Renal cortex interstitium (tissue), 11 donors: ENCODE measurements around the gene VEPH1. TPM values are rescaled to one million over a fixed set of nuclear protein-coding genes. Genes with fewer than 3 reads are reported as not detected.

Experiments
- DNase-seq, 11 donors: peaks; one replicate each; pipeline ENCODE4 v3.0.0-alpha.2; 2013; ENCODE audit warnings: low read depth in 9 of 11, low spot score in 4 of 11; ENCODE audit errors: extremely low read depth in 1 of 11
- polyA plus RNA-seq, 3 donors: library from polyadenylated mRNA; unstranded; fragments of 120-200 nt; gene quantifications; one replicate each; pipeline ENCODE4 v1.2.1, GENCODE V29; 2013; ENCODE audit not compliant: insufficient read length in 3 of 3

Gene VEPH1
- polyA plus RNA-seq, 3 donors = 47.5 to 58.9 (median 47.9) TPM

- DNase-seq = no peak
Observed at GRCh38 chr3:157220211-157220610, 283.0 kb downstream of the VEPH1 start.

GRCh38 chr3:157219215-157219614 lies 284.0 kb downstream of the VEPH1 start:
- DNase-seq = no peak

Other genes with a start within 250 kb of the VEPH1 start
- 1 to 10 TPM; 2.9 to 5.6 (median 3.4) TPM for gene PTX3, start 66.6 kb downstream of the VEPH1 start, polyA plus RNA-seq